Peyer's patch (tissue), 4 donors: Measurements from ENCODE around the gene WDR43.

Source experiments
- POLR2A ChIP-seq, 2 donors: fragments of 450-650 bp; IDR thresholded peaks; one replicate each; pipeline ENCODE4 v1.5.1; 2017; ENCODE audit warnings: antibody characterized with exemption in 2 of 2, mild to moderate bottlenecking in 2 of 2, moderate library complexity in 2 of 2
- TF ChIP-seq, protein P1 (sequence below), 6 experiments: fragments of 450-650 bp in 4 of 6; fragments of 200-600 bp in 2 of 6; sonication (generic) in 1 of 6; IDR thresholded peaks; one replicate each; pipeline ENCODE4 v1.5.1; 2017 to 2019; ENCODE audit warnings: antibody characterized with exemption in 6 of 6, mild to moderate bottlenecking in 3 of 6, moderate library complexity in 1 of 6

DNA sequence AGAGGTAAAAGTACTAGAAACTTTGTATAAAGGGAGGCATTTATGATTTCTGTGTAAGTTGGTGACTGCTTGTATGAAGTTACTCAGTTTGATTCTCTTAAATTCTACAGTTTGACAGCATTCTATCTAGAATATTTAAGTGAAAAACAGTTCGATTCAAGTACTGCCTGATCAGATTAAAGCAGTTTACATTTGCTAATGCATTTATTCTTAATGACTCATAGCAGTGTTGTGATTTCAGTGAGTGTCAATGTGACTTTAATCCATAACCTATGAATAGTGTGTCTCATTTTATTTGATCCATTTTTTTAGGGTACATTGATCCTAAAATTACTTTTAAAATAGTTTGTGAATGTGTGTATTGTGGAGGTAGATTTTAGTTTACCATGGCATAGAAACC, 35.7 kb downstream of the WDR43 start:
- TF ChIP-seq, protein P1, sequence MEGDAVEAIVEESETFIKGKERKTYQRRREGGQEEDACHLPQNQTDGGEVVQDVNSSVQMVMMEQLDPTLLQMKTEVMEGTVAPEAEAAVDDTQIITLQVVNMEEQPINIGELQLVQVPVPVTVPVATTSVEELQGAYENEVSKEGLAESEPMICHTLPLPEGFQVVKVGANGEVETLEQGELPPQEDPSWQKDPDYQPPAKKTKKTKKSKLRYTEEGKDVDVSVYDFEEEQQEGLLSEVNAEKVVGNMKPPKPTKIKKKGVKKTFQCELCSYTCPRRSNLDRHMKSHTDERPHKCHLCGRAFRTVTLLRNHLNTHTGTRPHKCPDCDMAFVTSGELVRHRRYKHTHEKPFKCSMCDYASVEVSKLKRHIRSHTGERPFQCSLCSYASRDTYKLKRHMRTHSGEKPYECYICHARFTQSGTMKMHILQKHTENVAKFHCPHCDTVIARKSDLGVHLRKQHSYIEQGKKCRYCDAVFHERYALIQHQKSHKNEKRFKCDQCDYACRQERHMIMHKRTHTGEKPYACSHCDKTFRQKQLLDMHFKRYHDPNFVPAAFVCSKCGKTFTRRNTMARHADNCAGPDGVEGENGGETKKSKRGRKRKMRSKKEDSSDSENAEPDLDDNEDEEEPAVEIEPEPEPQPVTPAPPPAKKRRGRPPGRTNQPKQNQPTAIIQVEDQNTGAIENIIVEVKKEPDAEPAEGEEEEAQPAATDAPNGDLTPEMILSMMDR (IDR thresholded peaks at IDR 0.05), result no peak
- no peak for TF ChIP-seq POLR2A (IDR thresholded peaks at IDR 0.05)
